HepG2 (cell line): Measurements from ENCODE around the gene FAM219B. TPM values are rescaled to one million over a fixed set of nuclear protein-coding genes. Genes with fewer than 3 reads are reported as not detected.

ENCODE experiments used
- ESRRA ChIP-seq: sonication (generic); formaldehyde crosslinking; IDR thresholded peaks from 2 replicates; pipeline ENCODE4 v1.5.1; 2020; ENCODE audit warnings: mild to moderate bottlenecking, low read depth, missing genetic modification reagents
- FOXO1 ChIP-seq: sonication (generic); formaldehyde crosslinking; IDR thresholded peaks from 2 replicates; pipeline ENCODE4 v1.4.0; 2020; ENCODE audit warnings: missing genetic modification reagents
- GMEB1 ChIP-seq: sonication (generic); formaldehyde crosslinking; IDR thresholded peaks from 2 replicates; pipeline ENCODE4 v1.5.1; 2020; ENCODE audit warnings: missing genetic modification reagents, mild to moderate bottlenecking, borderline replicate concordance
- HNF1B ChIP-seq: sonication (generic); formaldehyde crosslinking; IDR thresholded peaks from 2 replicates; pipeline ENCODE4 v1.5.1; 2020; ENCODE audit warnings: mild to moderate bottlenecking, moderate library complexity, missing genetic modification reagents
- NONO ChIP-seq, 2 experiments: fragments of 450-650 bp in 1 of 2; sonication (generic) in 1 of 2; formaldehyde crosslinking in 1 of 2; IDR thresholded peaks in 1 of 2; conservative IDR thresholded peaks in 1 of 2; 2 replicates each; pipeline versions ENCODE4 v1.6.1 to v1.8.0; 2017 to 2022; ENCODE audit warnings: mild to moderate bottlenecking in 1 of 2, missing genetic modification reagents in 1 of 2, moderate library complexity in 1 of 2
- POLR2G ChIP-seq: fragments of 200-400 bp; formaldehyde crosslinking; IDR thresholded peaks from 2 replicates; pipeline ENCODE4 v1.6.1; 2018; ENCODE audit warnings: mild to moderate bottlenecking, low read depth, low read length, moderate library complexity
- SOX13 ChIP-seq, 3 experiments: fragments of 450-650 bp in 1 of 3; sonication (generic) in 1 of 3; formaldehyde crosslinking in 1 of 3; IDR thresholded peaks in 2 of 3; conservative IDR thresholded peaks in 1 of 3; 2 replicates each; pipeline versions ENCODE4 v1.5.0 to v1.6.1; 2016 to 2020; ENCODE audit warnings: antibody characterized with exemption in 1 of 3, mild to moderate bottlenecking in 1 of 3, missing compliant biosample characterization in 1 of 3, missing genetic modification reagents in 1 of 3, moderate library complexity in 1 of 3
- SYNCRIP ChIP-seq: fragments of 200-400 bp; formaldehyde crosslinking; IDR thresholded peaks from 2 replicates; pipeline ENCODE4 v1.6.1; 2018; ENCODE audit warnings: mild to moderate bottlenecking, low read depth, low read length; ENCODE audit not compliant: insufficient read depth
- TCF7 ChIP-seq: sonication (generic); IDR thresholded peaks from 2 replicates; pipeline ENCODE4 v1.6.1; 2016; ENCODE audit warnings: antibody characterized with exemption, low read depth
- ZBTB42 ChIP-seq: sonication (generic); formaldehyde crosslinking; IDR thresholded peaks from 2 replicates; pipeline ENCODE4 v1.5.0; 2020; ENCODE audit warnings: mild to moderate bottlenecking, missing genetic modification reagents
- ZFX ChIP-seq: sonication (generic); formaldehyde crosslinking; IDR thresholded peaks from 2 replicates; pipeline ENCODE4 v1.4.0; 2020; ENCODE audit warnings: mild to moderate bottlenecking, low read depth, missing genetic modification reagents, moderate library complexity
- ZNF30 ChIP-seq: sonication (generic); formaldehyde crosslinking; IDR thresholded peaks from 2 replicates; pipeline ENCODE4 v1.5.0; 2020; ENCODE audit warnings: mild to moderate bottlenecking, missing genetic modification reagents
- ZNF382 ChIP-seq: sonication (generic); formaldehyde crosslinking; IDR thresholded peaks from 2 replicates; pipeline ENCODE4 v1.5.0; 2020; ENCODE audit warnings: missing genetic modification reagents, mild to moderate bottlenecking, borderline replicate concordance
- ZNF574 ChIP-seq: sonication (generic); formaldehyde crosslinking; IDR thresholded peaks from 2 replicates; pipeline ENCODE4 v1.4.0; 2020; ENCODE audit warnings: missing genetic modification reagents
- ZNF766 ChIP-seq: sonication (generic); formaldehyde crosslinking; IDR thresholded peaks from 2 replicates; pipeline ENCODE4 v1.5.0; 2020; ENCODE audit warnings: missing genetic modification reagents, borderline replicate concordance
- ZNF773 ChIP-seq: sonication (generic); formaldehyde crosslinking; IDR thresholded peaks from 2 replicates; pipeline ENCODE4 v1.4.0; 2020; ENCODE audit warnings: missing genetic modification reagents, borderline replicate concordance
- ZNF776 ChIP-seq: sonication (generic); formaldehyde crosslinking; IDR thresholded peaks from 2 replicates; pipeline ENCODE4 v1.4.0; 2020; ENCODE audit warnings: mild to moderate bottlenecking, missing genetic modification reagents
- ZSCAN9 ChIP-seq: IDR thresholded peaks from 2 replicates; pipeline ENCODE4 v1.6.1; 2016; ENCODE audit warnings: borderline replicate concordance
- polyA plus RNA-seq, 8 experiments: library from polyadenylated mRNA; depleted of rRNA in 3 of 8; stranded (reverse) in 7 of 8; unstranded in 1 of 8; fragments of >200 nt; fragmentation: Illumina TruSeq in 4 of 8; extraction: Trizol in 4 of 8; gene quantifications; 2 replicates each; pipeline versions ENCODE4 v1.2.1 to v1.2.3, GENCODE V29; 2011 to 2016; ENCODE audit warnings: low read depth in 4 of 8, missing spikeins in 1 of 8, mixed read lengths in 1 of 8; ENCODE audit not compliant: insufficient read depth in 1 of 8
- total RNA-seq, 5 experiments: library from RNA; depleted of rRNA; stranded (reverse); fragments of >200 nt; fragmentation: Illumina TruSeq; extraction: Trizol; gene quantifications; 2 replicates each; pipeline ENCODE4 v1.2.3, GENCODE V29; 2016; ENCODE audit warnings: low read depth in 1 of 5

Gene FAM219B
- total and polyA plus RNA-seq, 2 of the 13 experiments (the other 11 are each of a cell fraction or from before 2014, with no cell fraction given): 36.6 to 50.2 TPM

- TF ChIP-seq ESRRA (0 out of 2 replicates have a peak, but pooled peaks have one; percentile 55), ZBTB42 (CRISPR knock-in tag) (no peak), ZNF382 (CRISPR knock-in tag) (no peak), ZNF766 (peak; percentile 38; the same call in 1 of the 2 replicates), ZNF776 (0 out of 2 replicates have a peak, but pooled peaks have one; percentile 76), SOX13 (IDR thresholded peaks at IDR 0.05) (no peak), SOX13 (CRISPR knock-in tag; conservative IDR thresholded peaks at IDR 0.05 in 1 of 2, IDR thresholded peaks at IDR 0.05 in 1 of 2) (peak in 1 of 2 experiments; percentile 16; a peak in 1 of 4 replicates), ZFX (CRISPR knock-in tag) (peak; percentile 85), ZSCAN9 (no peak; the same call in 1 of the 2 replicates), ZNF30 (CRISPR knock-in tag) (no peak), HNF1B (CRISPR knock-in tag) (no peak), TCF7 (no peak), POLR2G (peak; percentile 98), FOXO1 (peak; percentile 63), SYNCRIP (no peak), ZNF773 (CRISPR knock-in tag) (0 out of 2 replicates have a peak, but pooled peaks have one; percentile 42), NONO (IDR thresholded peaks at IDR 0.05) (no peak), NONO (CRISPR knock-in tag; conservative IDR thresholded peaks at IDR 0.05) (peak; percentile 71), ZNF574 (CRISPR knock-in tag) (peak; percentile 92), GMEB1 (peak; percentile 82)
These were observed 16.6 kb downstream of the FAM219B start, which contains the start of gene MPI (continued) for GRCh38 chr15:74889883-74890664.
